Measurements from ENCODE around the gene IPCEF1.

GRCh38 chr6:154363821-154364220, 7.2 kb upstream of the IPCEF1 start:
- no peak for TF ChIP-seq CTCF (IDR thresholded peaks at IDR 0.05; ENCODE audit: poor library complexity, severe bottlenecking)
- TF ChIP-seq EZH2 (IDR thresholded peaks at IDR 0.05; ENCODE audit: borderline replicate concordance, insufficient read depth, low read length, poor library complexity, severe bottlenecking) = no peak
- TF ChIP-seq RAD21 (conservative IDR thresholded peaks at IDR 0.05) = no peak
- no peak for TF ChIP-seq POLR2AphosphoS5 (IDR thresholded peaks at IDR 0.05)
- TF ChIP-seq SMC3 (conservative IDR thresholded peaks at IDR 0.05; ENCODE audit: poor library complexity) = no peak
- TF ChIP-seq TAF1 (IDR thresholded peaks at IDR 0.05; ENCODE audit: low read depth) = no peak
- TF ChIP-seq EP300 (conservative IDR thresholded peaks at IDR 0.05; ENCODE audit: poor library complexity, severe bottlenecking) = no peak
